Mesenchymal stem cell (in vitro differentiated cells and primary cell): Measurements from ENCODE around the gene PSMD2.
A peak's percentile ranks its signal among the peaks of the same experiment; 100 is the strongest.

Source experiments
- DNase-seq: peaks from one replicate; pipeline ENCODE4 v3.0.0-alpha.2; 2013
- H2AFZ ChIP-seq: one replicate; pipeline ENCODE4 v1.6.1; 2013; ENCODE audit warnings: low read depth, mild to moderate bottlenecking, control low read depth, inconsistent platforms, low read length, moderate library complexity
- H2AK5ac ChIP-seq: 2 replicates; pipeline ENCODE4 v1.6.1; 2013; ENCODE audit warnings: low read length, moderate library complexity, mild to moderate bottlenecking, inconsistent platforms; ENCODE audit not compliant: severe bottlenecking
- H2BK120ac ChIP-seq: one replicate; pipeline ENCODE4 v1.6.1; 2013; ENCODE audit warnings: low read depth, mild to moderate bottlenecking, inconsistent platforms, low read length, moderate library complexity
- H2BK12ac ChIP-seq, 2 experiments: one replicate each; pipeline ENCODE4 v1.6.1; 2013; ENCODE audit warnings: inconsistent platforms in 2 of 2, low read length in 2 of 2, mild to moderate bottlenecking in 2 of 2, moderate library complexity in 2 of 2, control low read depth in 1 of 2
- H2BK15ac ChIP-seq: one replicate; pipeline ENCODE4 v1.6.1; 2013; ENCODE audit warnings: mild to moderate bottlenecking, low read depth, inconsistent platforms; ENCODE audit not compliant: poor library complexity, severe bottlenecking
- H2BK5ac ChIP-seq: 2 replicates; pipeline ENCODE4 v1.6.1; 2013; ENCODE audit warnings: low read depth, mild to moderate bottlenecking, low read length, control low read depth, inconsistent platforms; ENCODE audit not compliant: poor library complexity, severe bottlenecking
- H3K14ac ChIP-seq, 2 experiments: one replicate each; pipeline ENCODE4 v1.6.1; 2013; ENCODE audit warnings: inconsistent platforms in 2 of 2, low read length in 2 of 2, control low read depth in 1 of 2, mild to moderate bottlenecking in 1 of 2, moderate library complexity in 1 of 2
- H3K18ac ChIP-seq, 2 experiments: one replicate each; pipeline ENCODE4 v1.6.1; 2013; ENCODE audit warnings: inconsistent platforms in 2 of 2, low read length in 2 of 2, control low read depth in 1 of 2, low read depth in 1 of 2, mild to moderate bottlenecking in 1 of 2
- H3K23ac ChIP-seq, 2 experiments: one replicate each; pipeline ENCODE4 v1.6.1; 2013; ENCODE audit warnings: inconsistent platforms in 2 of 2, low read length in 2 of 2, mild to moderate bottlenecking in 2 of 2, moderate library complexity in 2 of 2, control low read depth in 1 of 2
- H3K27ac ChIP-seq: 2 replicates; pipeline ENCODE4 v1.5.1; 2013; ENCODE audit warnings: mild to moderate bottlenecking, moderate library complexity, low read length, control low read depth, inconsistent platforms; ENCODE audit not compliant: poor library complexity, severe bottlenecking
- H3K27me3 ChIP-seq, 2 experiments: 2 replicates each; pipeline versions ENCODE4 v1.6.1 to v1.7.0; 2013; ENCODE audit warnings: low read length in 2 of 2, mild to moderate bottlenecking in 2 of 2, moderate library complexity in 2 of 2, control low read depth in 1 of 2, inconsistent platforms in 1 of 2; ENCODE audit not compliant: control insufficient read depth in 1 of 2, insufficient read depth in 1 of 2
- H3K36me3 ChIP-seq, 2 experiments: 2 replicates each; pipeline versions ENCODE4 v1.6.1 to v1.7.0; 2013; ENCODE audit warnings: low read length in 2 of 2, control low read depth in 1 of 2, inconsistent platforms in 1 of 2, low read depth in 1 of 2, mild to moderate bottlenecking in 1 of 2; ENCODE audit not compliant: insufficient read depth in 2 of 2, control insufficient read depth in 1 of 2
- H3K4ac ChIP-seq, 2 experiments: one replicate each; pipeline ENCODE4 v1.6.1; 2013; ENCODE audit warnings: inconsistent platforms in 2 of 2, low read length in 2 of 2, mild to moderate bottlenecking in 2 of 2, moderate library complexity in 2 of 2, control low read depth in 1 of 2, low read depth in 1 of 2
- H3K4me1 ChIP-seq: 2 replicates; pipeline ENCODE4 v1.6.1; 2013; ENCODE audit warnings: low read depth, low read length, control low read depth; ENCODE audit not compliant: control insufficient read depth, insufficient read depth
- H3K4me2 ChIP-seq: 2 replicates; pipeline ENCODE4 v1.6.1; 2013; ENCODE audit warnings: low read length, mild to moderate bottlenecking, inconsistent platforms; ENCODE audit not compliant: poor library complexity, severe bottlenecking
- H3K4me3 ChIP-seq, 2 experiments: 2 replicates each; pipeline versions ENCODE4 v1.5.1 to v1.7.0; 2013; ENCODE audit warnings: low read length in 2 of 2, mild to moderate bottlenecking in 2 of 2, control low read depth in 1 of 2, low read depth in 1 of 2; ENCODE audit not compliant: insufficient read depth in 1 of 2
- H3K79me1 ChIP-seq: replicated peaks from 2 replicates; pipeline ENCODE4 v1.6.1; 2013; ENCODE audit warnings: mild to moderate bottlenecking, control low read depth, low read length, inconsistent platforms; ENCODE audit not compliant: poor library complexity, severe bottlenecking
- H3K9ac ChIP-seq: 2 replicates; pipeline ENCODE4 v1.7.0; 2013; ENCODE audit warnings: mild to moderate bottlenecking, low read length, moderate library complexity
- H3K9me3 ChIP-seq: 2 replicates; pipeline ENCODE4 v1.7.0; 2013; ENCODE audit warnings: mild to moderate bottlenecking, low read length; ENCODE audit not compliant: control insufficient read depth
- H4K8ac ChIP-seq: one replicate; pipeline ENCODE4 v1.6.1; 2013; ENCODE audit warnings: inconsistent platforms, mild to moderate bottlenecking, low read length, moderate library complexity
- H4K91ac ChIP-seq: one replicate; pipeline ENCODE4 v1.6.1; 2013; ENCODE audit warnings: mild to moderate bottlenecking, low read length, inconsistent platforms
- WGBS: methylation state at CpG from one replicate; pipeline ENCODE4 v1.1.7; 2013; ENCODE audit warnings: mixed read lengths; 5-methylcytosine and 5-hydroxymethylcytosine counted together

PSMD2 gene

DNA sequence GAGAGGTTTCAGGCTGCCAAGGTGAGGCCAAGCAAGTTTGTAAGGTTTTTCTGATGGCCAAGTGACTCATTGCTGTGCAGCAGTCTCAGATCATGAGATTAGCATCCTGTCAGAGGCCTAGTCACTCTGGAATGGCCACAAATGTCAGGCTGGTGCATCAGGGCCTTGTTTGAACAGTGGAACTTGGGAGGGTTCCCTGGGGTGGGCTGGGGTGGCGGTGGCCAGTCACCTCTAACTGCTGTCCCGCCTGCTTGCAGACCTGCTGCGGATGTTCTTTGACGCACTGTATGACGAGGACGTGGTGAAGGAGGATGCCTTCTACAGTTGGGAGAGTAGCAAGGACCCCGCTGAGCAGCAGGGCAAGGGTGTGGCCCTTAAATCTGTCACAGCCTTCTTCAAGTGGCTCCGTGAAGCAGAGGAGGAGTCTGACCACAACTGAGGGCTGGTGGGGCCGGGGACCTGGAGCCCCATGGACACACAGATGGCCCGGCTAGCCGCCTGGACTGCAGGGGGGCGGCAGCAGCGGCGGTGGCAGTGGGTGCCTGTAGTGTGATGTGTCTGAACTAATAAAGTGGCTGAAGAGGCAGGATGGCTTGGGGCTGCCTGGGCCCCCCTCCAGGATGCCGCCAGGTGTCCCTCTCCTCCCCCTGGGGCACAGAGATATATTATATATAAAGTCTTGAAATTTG is 35.6 kb downstream of the PSMD2 start:
- peaks cover 52% of the 10 kb centered on the region for H3K4me1 ChIP-seq
- WGBS, result 56% methylated on average over 11 of the region's 15 CpGs

DNA sequence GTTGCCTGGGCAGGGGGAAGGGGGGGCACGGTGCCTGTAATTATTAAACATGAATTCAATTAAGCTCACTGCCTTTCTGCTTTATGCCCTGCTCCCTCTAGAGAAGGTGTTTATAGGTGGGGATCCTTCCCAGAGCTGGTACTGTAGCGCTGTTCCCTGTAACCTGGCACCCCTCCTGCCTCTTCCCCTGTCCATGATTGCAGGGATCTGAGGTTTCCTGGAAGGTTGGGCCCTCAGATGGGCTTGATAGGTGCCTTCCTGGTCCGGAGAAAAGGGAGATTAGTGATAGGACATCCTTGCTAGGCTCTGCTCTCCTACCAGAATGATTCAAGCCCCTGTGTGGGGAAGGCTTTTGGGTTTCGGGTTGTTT is 36.2 kb downstream of the PSMD2 start:
- Histone ChIP-seq H2BK5ac (no peak overlapping the region), H3K4me3 (peak overlapping the region in 1 of 2 experiments; percentile 86), H2BK12ac (peak overlapping the region in 1 of 2 experiments; percentile 21), H3K4me2 (peak overlapping the region; percentile 72), H4K91ac (no peak overlapping the region), H3K14ac (no peak overlapping the region), H3K27me3 (no peaks in the 10 kb centered on the region), H3K4me1 (peaks cover 52% of the 10 kb centered on the region), H3K36me3 (peaks cover 46 to 52% of the 10 kb centered on the region in 2 experiments), H2BK120ac (no peak overlapping the region), H3K23ac (no peak overlapping the region), H3K18ac (peak overlapping the region in 1 of 2 experiments; percentile 71), H2AK5ac (peak overlapping the region; percentile 3), H3K4ac (peak overlapping the region in 1 of 2 experiments; percentile 35), H4K8ac (no peak overlapping the region), H2AFZ (no peak overlapping the region), H3K9me3 (no peaks in the 10 kb centered on the region), H2BK15ac (no peak overlapping the region), H3K27ac (peak overlapping the region; percentile 78), H3K79me1 (peaks cover 22% of the 10 kb centered on the region), H3K9ac (peak overlapping the region; percentile 90)
- DNase-seq, result no peak
- WGBS, result 28% methylated on average over 2 of the region's 4 CpGs

More for the DNA sequence above, 35.6 kb downstream of the PSMD2 start:
- Histone ChIP-seq H3K9me3 (no peaks in the 10 kb centered on the region), H3K36me3 (peaks cover 46 to 58% of the 10 kb centered on the region in 2 experiments), H2BK12ac (no peak overlapping the region), H3K4me2 (no peak overlapping the region), H4K8ac (no peak overlapping the region), H2BK5ac (no peak overlapping the region), H3K79me1 (peaks cover 20% of the 10 kb centered on the region), H3K14ac (no peak overlapping the region), H2AFZ (no peak overlapping the region), H3K4me3 (no peak overlapping the region), H3K27me3 (no peaks in the 10 kb centered on the region), H3K4ac (no peak overlapping the region), H4K91ac (no peak overlapping the region), H2BK120ac (no peak overlapping the region), H2AK5ac (no peak overlapping the region), H3K18ac (no peak overlapping the region), H3K27ac (peak overlapping the region; percentile 78), H3K9ac (peak overlapping the region; percentile 90), H2BK15ac (no peak overlapping the region), H3K23ac (no peak overlapping the region)
- peak; percentile 83 for DNase-seq

DNA sequence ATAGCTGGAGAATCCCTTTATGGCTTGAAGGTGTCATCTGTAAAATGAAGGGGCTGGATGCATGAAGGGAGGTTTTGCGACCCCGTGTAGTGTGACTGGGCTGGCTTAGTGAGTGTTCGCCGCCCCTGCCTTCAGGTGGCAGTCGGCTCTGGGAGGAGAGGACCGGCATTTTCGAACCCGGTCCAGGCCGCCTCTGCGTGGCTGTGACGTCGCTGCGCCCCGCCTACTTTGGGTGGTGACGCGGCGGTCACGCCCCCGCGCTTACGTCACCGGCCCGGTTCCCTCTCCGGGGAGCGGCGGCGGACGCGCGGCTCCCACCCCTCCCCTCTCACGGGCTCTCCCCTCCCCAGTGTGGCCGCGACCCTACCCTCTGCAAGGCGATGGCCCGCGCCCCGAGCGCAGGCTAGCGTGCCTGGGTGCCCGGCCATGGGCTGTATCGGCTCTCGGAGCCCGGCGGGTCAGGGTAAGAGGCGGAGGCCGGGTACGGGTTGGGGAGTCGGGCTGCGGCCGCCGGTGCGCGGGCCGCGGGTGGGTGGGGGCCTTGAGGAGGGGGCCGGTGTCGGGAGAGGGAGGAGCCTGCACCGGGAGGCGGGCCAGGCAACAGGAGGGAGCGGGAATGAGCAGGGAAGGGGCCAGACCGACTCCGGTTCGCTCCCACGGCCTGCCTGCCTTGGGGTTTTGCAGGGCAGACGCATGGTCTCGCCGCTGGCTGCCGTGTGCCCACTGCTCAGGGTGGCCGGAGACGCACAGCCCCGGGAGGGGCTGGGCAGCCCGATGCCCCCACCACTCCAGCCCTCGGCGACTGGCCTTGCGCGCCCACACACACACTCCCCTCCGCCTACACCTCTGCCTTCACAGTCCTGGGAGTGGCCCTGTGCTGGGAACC is 36.9 kb downstream of the PSMD2 start:
- Histone ChIP-seq H3K23ac (peak overlapping the region in 1 of 2 experiments; percentile 70), H3K14ac (peak overlapping the region in 1 of 2 experiments; percentile 92), H2BK15ac (no peak overlapping the region), H3K27ac (peak overlapping the region; percentile 78), H4K8ac (peak overlapping the region; percentile 77), H3K4me3 (peak overlapping the region; percentile 71 to 86), H3K4ac (peak overlapping the region; percentile 54 to 71), H3K4me1 (peaks cover 52% of the 10 kb centered on the region), H4K91ac (peak overlapping the region; percentile 89), H3K9ac (peak overlapping the region; percentile 90), H2BK120ac (peak overlapping the region; percentile 8), H2AK5ac (peak overlapping the region; percentile 42), H3K36me3 (peaks cover 45 to 46% of the 10 kb centered on the region in 2 experiments), H3K18ac (peak overlapping the region; percentile 52 to 96), H3K27me3 (no peaks in the 10 kb centered on the region), H3K79me1 (peaks cover 23% of the 10 kb centered on the region), H3K4me2 (peak overlapping the region; percentile 72), H3K9me3 (no peaks in the 10 kb centered on the region), H2BK12ac (peak overlapping the region; percentile 31 to 76), H2BK5ac (peak overlapping the region; percentile 90), H2AFZ (no peak overlapping the region)
- peak; percentile 81 for DNase-seq
- WGBS, result 3% methylated on average over 39 of the region's 77 CpGs
